Transverse colon (tissue), 4 donors: ENCODE results near the gene VSIG10L2. TPM values are rescaled to one million over a fixed set of nuclear protein-coding genes. Genes with fewer than 3 reads are reported as not detected.

Source experiments
- DNase-seq: peaks from one replicate; pipeline ENCODE4 v3.0.0-alpha.2; 2019
- H3K27ac ChIP-seq, 4 donors: fragments of 200-600 bp; sonication (generic); 2 replicates each; pipeline ENCODE4 v1.5.1; 2016 to 2018; ENCODE audit warnings: inconsistent platforms in 4 of 4
- H3K27me3 ChIP-seq: fragments of 200-600 bp; sonication (generic); 2 replicates; pipeline ENCODE4 v1.5.1; 2017; ENCODE audit warnings: inconsistent platforms
- H3K36me3 ChIP-seq, 4 donors: fragments of 200-600 bp; sonication (generic); 2 replicates each; pipeline ENCODE4 v1.5.1; 2017 to 2019; ENCODE audit warnings: inconsistent platforms in 4 of 4
- H3K4me1 ChIP-seq, 4 donors: fragments of 200-600 bp; sonication (generic); 2 replicates each; pipeline ENCODE4 v1.5.1; 2017 to 2020; ENCODE audit warnings: inconsistent platforms in 4 of 4
- H3K4me3 ChIP-seq, 4 donors: fragments of 200-600 bp; sonication (generic); 1 replicate in 1 of 4; 2 replicates in 3 of 4; pipeline versions ENCODE4 v1.5.1 to v1.6.1; 2017 to 2019; ENCODE audit warnings: inconsistent platforms in 4 of 4
- H3K9me3 ChIP-seq, 2 donors: fragments of 200-600 bp; sonication (generic); 2 replicates each; pipeline ENCODE4 v1.5.1; 2017 to 2019; ENCODE audit warnings: inconsistent platforms in 2 of 2
- CTCF ChIP-seq, 5 experiments: fragments of 200-600 bp in 3 of 5; fragments of 450-650 bp in 2 of 5; sonication (generic) in 3 of 5; IDR thresholded peaks; 1 replicate in 2 of 5; 2 replicates in 3 of 5; pipeline ENCODE4 v1.5.1; 2016 to 2017; ENCODE audit warnings: antibody characterized with exemption in 5 of 5, inconsistent platforms in 3 of 5, mild to moderate bottlenecking in 2 of 5, moderate library complexity in 1 of 5
- EP300 ChIP-seq: sonication (generic); formaldehyde crosslinking; IDR thresholded peaks from one replicate; pipeline ENCODE4 v1.6.1; 2017; ENCODE audit warnings: antibody characterized with exemption, low read depth
- POLR2A ChIP-seq: fragments of 450-650 bp; IDR thresholded peaks from one replicate; pipeline ENCODE4 v1.6.1; 2016; ENCODE audit warnings: antibody characterized with exemption, mild to moderate bottlenecking, moderate library complexity
- POLR2AphosphoS5 ChIP-seq, 3 donors: sonication (generic); formaldehyde crosslinking; IDR thresholded peaks; one replicate each; pipeline ENCODE4 v1.6.1; 2016; ENCODE audit warnings: antibody characterized with exemption in 3 of 3
- WGBS, 2 donors: methylation state at CpG; one replicate each; pipeline ENCODE4 v1.1.5; 2018; ENCODE audit warnings: low coverage in 1 of 2; 5-methylcytosine and 5-hydroxymethylcytosine counted together
- in situ Hi-C, 4 donors: fragments of 200-750 bp; cut with MboI; loops; one replicate each; pipeline versions ENCODE4 v1.15.0 to v1.15.1; 2017; ENCODE audit warnings: low sequenced_read_pairs in 3 of 4, low pct_ligation_motif_present in 1 of 4, low pct_unique_long_range_greater_than_20kb in 1 of 4
- intact Hi-C: fragments of 100-400 bp; cut with DNase I; formaldehyde crosslinking; loops from one replicate; pipeline ENCODE4 v1.15.1; 2023; ENCODE audit warnings: low total_unique reads
- total RNA-seq, 4 donors: library from RNA; depleted of rRNA; stranded (reverse); fragments of >200 nt; gene quantifications; one replicate each; pipeline ENCODE4 v1.1.0, GENCODE V29; 2016

VSIG10L2 gene
- total RNA-seq, 4 donors from 2014 or later = not detected

DNA sequence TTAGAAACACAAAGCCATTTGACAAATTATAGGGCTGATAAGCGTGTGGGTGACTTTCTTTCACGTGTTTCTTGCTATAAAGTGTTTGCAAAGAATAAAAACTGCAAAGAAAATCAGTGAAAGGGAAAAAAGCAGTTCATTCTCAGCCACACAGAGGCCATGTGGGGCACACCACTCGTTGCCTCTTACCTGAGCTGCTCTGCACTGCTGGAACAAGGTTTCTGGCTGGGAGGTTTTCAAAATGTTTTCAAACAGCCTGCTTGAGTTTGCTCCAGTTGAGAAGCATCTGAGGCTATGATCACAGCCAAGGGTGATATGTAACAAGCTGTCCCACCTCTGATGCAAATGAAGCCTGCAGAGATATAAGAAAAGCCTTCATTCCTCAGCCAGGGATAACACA, 14.7 kb upstream of the VSIG10L2 start:
- H3K9me3 ChIP-seq = no peaks in the 10 kb centered on the region
- in situ Hi-C loops = no loop called here
- H3K4me1 ChIP-seq = no peaks in the 10 kb centered on the region
- intact Hi-C loops = no loop called here
- H3K27me3 ChIP-seq = peaks cover 10% of the 10 kb centered on the region
- no peak overlapping the region for H3K4me3 ChIP-seq
- TF ChIP-seq CTCF (IDR thresholded peaks at IDR 0.05) (no peak), EP300 (no peak), POLR2AphosphoS5 (IDR thresholded peaks at IDR 0.05) (no peak), POLR2A (no peak)
- H3K27ac ChIP-seq = no peak overlapping the region
- no peak for DNase-seq
- no peaks in the 10 kb centered on the region for H3K36me3 ChIP-seq
- WGBS, 2 donors = 65 to 71% methylated on average over 3 of the region's 3 CpGs

DNA sequence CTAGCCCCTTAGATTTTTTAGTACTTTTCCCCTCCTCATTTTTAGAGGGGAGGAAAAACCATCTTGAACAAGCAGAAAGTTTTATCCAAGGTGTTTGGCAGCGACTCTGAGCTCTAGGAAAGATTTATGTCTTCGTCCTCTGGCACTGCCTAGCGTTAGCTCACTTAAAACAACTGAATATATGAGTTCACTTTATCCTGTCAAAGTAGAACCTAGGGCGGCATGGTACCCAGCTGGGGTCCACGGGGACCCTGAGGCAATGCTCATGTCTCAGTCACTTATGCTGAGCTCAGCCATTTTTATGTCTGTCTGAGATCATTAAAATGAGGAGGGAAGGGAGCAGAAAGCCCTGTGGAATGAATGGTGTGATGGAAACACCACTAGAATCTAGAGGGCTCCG, 14.2 kb upstream of the VSIG10L2 start:
- intact Hi-C loops = no loop called here

GRCh38 chr11:125932301-125932700, 13.5 kb upstream of the VSIG10L2 start:
- Histone ChIP-seq H3K9me3 (no peaks in the 10 kb centered on the region), H3K36me3 (no peaks in the 10 kb centered on the region), H3K4me3 (no peak overlapping the region), H3K27me3 (peaks cover 4% of the 10 kb centered on the region), H3K27ac (no peak overlapping the region), H3K4me1 (no peaks in the 10 kb centered on the region)
- intact Hi-C loops (no loop called here), in situ Hi-C loops (no loop called here)
- no peak for TF ChIP-seq EP300
- no peak for TF ChIP-seq CTCF (IDR thresholded peaks at IDR 0.05)
- no peak for TF ChIP-seq POLR2AphosphoS5 (IDR thresholded peaks at IDR 0.05)
- TF ChIP-seq POLR2A = no peak
- DNase-seq = no peak
- WGBS, 2 donors = 79% methylated on average over 9 of the region's 9 CpGs; no CpG with 5 or more reads in 1 of the 2 donors

More for the DNA sequence above, 14.2 kb upstream of the VSIG10L2 start:
- in situ Hi-C loops = no loop called here
- Histone ChIP-seq H3K27ac (no peak overlapping the region), H3K4me1 (no peaks in the 10 kb centered on the region), H3K27me3 (peaks cover 10% of the 10 kb centered on the region), H3K9me3 (no peaks in the 10 kb centered on the region), H3K36me3 (no peaks in the 10 kb centered on the region), H3K4me3 (no peak overlapping the region)
- 48 to 57% methylated on average over 4 to 6 of the region's 6 CpGs for WGBS, 2 donors
- no peak for DNase-seq
- TF ChIP-seq EP300 = no peak
- no peak for TF ChIP-seq CTCF (IDR thresholded peaks at IDR 0.05)
- TF ChIP-seq POLR2A = no peak
- no peak for TF ChIP-seq POLR2AphosphoS5 (IDR thresholded peaks at IDR 0.05)

DNA sequence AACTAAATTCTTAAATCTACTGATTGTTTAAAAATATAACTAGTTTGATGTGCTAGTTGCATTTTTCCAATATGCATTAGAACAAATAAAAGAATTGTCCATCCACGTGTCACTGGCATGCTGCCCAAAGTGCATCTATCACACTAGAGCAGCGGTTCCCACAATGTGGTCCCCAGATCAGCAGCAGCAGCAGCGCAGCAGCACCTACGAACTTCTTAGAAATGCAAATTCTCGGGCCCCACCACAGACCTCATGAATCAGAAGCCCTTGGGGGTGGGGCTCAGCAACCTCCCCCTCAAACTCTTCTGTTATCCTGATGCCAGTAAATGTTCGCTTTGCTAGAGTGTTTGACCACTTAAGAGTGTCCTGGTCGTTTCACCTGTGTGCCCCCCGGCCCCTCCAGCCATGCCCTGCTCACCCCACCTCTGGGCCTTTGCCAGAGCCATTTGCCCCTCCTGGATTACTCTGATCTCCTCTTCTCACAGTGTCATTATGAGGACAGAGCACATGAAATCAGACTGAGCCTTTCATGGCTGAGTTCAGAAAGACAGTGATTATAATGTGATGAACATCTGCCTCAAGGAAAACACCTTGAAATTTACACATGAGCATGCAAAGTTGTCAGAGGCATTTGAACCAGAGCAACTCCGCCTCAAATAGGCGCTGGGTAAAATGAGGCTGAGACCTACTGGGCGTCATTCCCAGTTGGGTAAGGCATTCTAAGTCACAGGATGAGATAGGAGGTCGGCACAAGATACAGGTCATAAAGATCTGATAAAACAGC, 12.6 kb upstream of the VSIG10L2 start:
- H3K4me3 ChIP-seq = no peak overlapping the region
- WGBS, 2 donors = 64 to 85% methylated on average over 4 to 12 of the region's 12 CpGs
- no peaks in the 10 kb centered on the region for H3K9me3 ChIP-seq
- H3K27me3 ChIP-seq = no peaks in the 10 kb centered on the region
- TF ChIP-seq POLR2A (no peak), EP300 (no peak), CTCF (IDR thresholded peaks at IDR 0.05) (no peak), POLR2AphosphoS5 (IDR thresholded peaks at IDR 0.05) (no peak)
- intact Hi-C loops = no loop called here
- in situ Hi-C loops = no loop called here
- DNase-seq = no peak
- no peaks in the 10 kb centered on the region for H3K4me1 ChIP-seq
- H3K27ac ChIP-seq = no peak overlapping the region
- H3K36me3 ChIP-seq = no peaks in the 10 kb centered on the region
